GM12875 (cell line): Measurements from ENCODE around the gene RAB5B.
A peak's percentile ranks its signal among the peaks of the same experiment; 100 is the strongest.

Experiments
- H3K4me3 ChIP-seq: one replicate; pipeline ENCODE4 v1.5.1; 2011; ENCODE audit warnings: low read depth, low read length, control low read depth
- CTCF ChIP-seq: IDR thresholded peaks from 2 replicates; pipeline ENCODE4 v1.5.1; 2011; ENCODE audit warnings: low read depth, mild to moderate bottlenecking, control low read depth, inconsistent platforms, low read length, moderate library complexity, borderline replicate concordance; ENCODE audit not compliant: insufficient read depth

RAB5B gene

DNA sequence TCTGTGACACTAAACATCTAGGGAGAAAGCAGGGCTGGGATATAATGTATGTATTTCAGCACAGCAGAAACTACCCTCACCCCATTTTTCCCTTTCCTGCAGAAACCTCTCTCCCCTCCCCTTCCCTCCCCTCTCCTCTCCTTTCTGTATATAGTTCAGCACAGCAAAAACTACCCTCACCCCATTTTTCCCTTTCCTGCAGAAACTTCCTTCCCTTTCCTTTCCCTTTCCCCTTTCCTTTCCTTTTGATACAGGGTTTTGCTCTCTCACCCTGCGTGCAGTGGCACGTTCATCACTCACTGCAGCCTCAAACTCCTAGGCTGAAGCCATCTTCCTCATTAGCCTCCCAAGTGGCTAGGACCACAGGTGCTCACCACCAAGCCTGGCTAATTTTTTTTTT lies 10.1 kb upstream of the RAB5B start:
- no peak for TF ChIP-seq CTCF
- H3K4me3 ChIP-seq, result no peak overlapping the region

DNA sequence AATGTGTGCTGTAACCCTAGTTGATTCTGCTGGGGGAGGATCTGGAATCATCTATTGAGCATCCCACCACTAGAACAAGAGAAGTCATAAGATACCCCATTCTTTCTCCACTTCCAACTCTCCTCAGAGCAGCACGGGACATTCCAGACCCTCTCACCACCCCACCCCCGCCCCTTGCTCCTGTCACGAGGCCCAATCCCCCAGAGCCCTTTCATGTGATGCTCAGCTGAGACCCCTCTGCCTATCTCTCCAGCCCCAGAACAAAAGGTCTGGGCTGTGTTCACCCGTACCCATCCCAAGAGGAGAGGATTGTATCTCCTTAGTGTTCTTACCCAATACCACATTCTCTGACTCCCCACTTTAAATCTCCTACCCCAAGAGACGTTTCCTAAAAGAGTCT lies 8.6 kb upstream of the RAB5B start:
- H3K4me3 ChIP-seq, result no peak overlapping the region

GRCh38 chr12:55965941-55966407 lies 7.9 kb upstream of the RAB5B start, which contains the start of gene PMEL:
Gene PMEL, minus strand, starts transcription at chr12:55966042. Its CDS starts 31 bp downstream, at chr12:55966011.
- H3K4me3 ChIP-seq, result peak within 1 kb of the TSS; percentile 88
- no peak for TF ChIP-seq CTCF

More for the DNA sequence above, 8.6 kb upstream of the RAB5B start:
- TF ChIP-seq CTCF, result no peak

GRCh38 chr12:55966408-55967281 lies 7.2 kb upstream of the RAB5B start, which contains the start of gene CDK2:
Gene CDK2, plus strand, starts transcription at chr12:55966830. Its CDS starts 179 bp downstream, at chr12:55967009.
- peak within 1 kb of the TSS; percentile 88 for H3K4me3 ChIP-seq

GRCh38 chr12:55969356-55969755 lies 4.5 kb upstream of the RAB5B start:
- TF ChIP-seq CTCF, result no peak
- H3K4me3 ChIP-seq, result no peak overlapping the region

More at GRCh38 chr12:55966408-55967281, 7.2 kb upstream of the RAB5B start, which contains the start of gene CDK2:
- no peak for TF ChIP-seq CTCF

GRCh38 chr12:55970775-55971174 lies 3.1 kb upstream of the RAB5B start:
- H3K4me3 ChIP-seq, result no peak overlapping the region
- no peak for TF ChIP-seq CTCF

DNA sequence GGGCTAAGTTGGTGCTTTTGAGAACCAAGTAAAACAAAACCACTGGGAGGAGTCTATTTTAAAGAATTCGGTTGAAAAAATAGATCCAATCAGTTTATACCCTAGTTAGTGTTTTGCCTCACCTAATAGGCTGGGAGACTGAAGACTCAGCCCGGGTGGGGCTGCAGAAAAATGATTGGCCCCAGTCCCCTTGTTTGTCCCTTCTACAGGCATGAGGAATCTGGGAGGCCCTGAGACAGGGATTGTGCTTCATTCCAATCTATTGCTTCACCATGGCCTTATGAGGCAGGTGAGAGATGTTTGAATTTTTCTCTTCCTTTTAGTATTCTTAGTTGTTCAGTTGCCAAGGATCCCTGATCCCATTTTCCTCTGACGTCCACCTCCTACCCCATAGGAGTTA lies 1.8 kb upstream of the RAB5B start:
- TF ChIP-seq CTCF, result no peak
- H3K4me3 ChIP-seq, result no peak overlapping the region
